ENCODE measurements around the gene HLA-DQB2.

- TF ChIP-seq CTCF (IDR thresholded peaks at IDR 0.05; ENCODE audit: control extremely low read depth in 1 of 3, insufficient read depth in 1 of 3, low read depth in 1 of 3, low read length in 3 of 3), result peak; percentile 15 to 75 (median 66)
- no peak for TF ChIP-seq SIX5 (IDR thresholded peaks at IDR 0.05; ENCODE audit: low read depth, low read length)
- TF ChIP-seq CEBPB (IDR thresholded peaks at IDR 0.05; ENCODE audit: low read depth, low read length), result no peak
- TF ChIP-seq POLR2AphosphoS5 (IDR thresholded peaks at IDR 0.05; ENCODE audit: low read depth, low read length), result no peak
- no peak for TF ChIP-seq RNF2 (IDR thresholded peaks at IDR 0.05; ENCODE audit: borderline replicate concordance, low read depth, low read length, missing control alignments, poor library complexity, severe bottlenecking)
Observed at GRCh38 chr6:32785781-32786533, 22.6 kb upstream of the HLA-DQB2 start.
